Glutamatergic neuron (in vitro differentiated cells): ENCODE data around the gene TRPM4. TPM values are rescaled to one million over a fixed set of nuclear protein-coding genes. Genes with fewer than 3 reads are reported as not detected.

Experiments
- DNase-seq: peaks from one replicate; pipeline ENCODE4 v3.0.0; 2022
- H3K27ac Mint-ChIP-seq: one replicate; pipeline ENCODE4 v1.8.0; 2020; ENCODE audit warnings: mild to moderate bottlenecking, mixed read lengths, inconsistent platforms; ENCODE audit not compliant: unreplicated experiment
- H3K27me3 Mint-ChIP-seq: one replicate; pipeline ENCODE4 v1.8.0; 2020; ENCODE audit warnings: mild to moderate bottlenecking, moderate library complexity, mixed read lengths, inconsistent platforms; ENCODE audit not compliant: unreplicated experiment
- H3K36me3 Mint-ChIP-seq: one replicate; pipeline ENCODE4 v1.8.0; 2020; ENCODE audit warnings: mild to moderate bottlenecking, mixed read lengths, inconsistent platforms; ENCODE audit not compliant: unreplicated experiment
- H3K4me1 Mint-ChIP-seq: one replicate; pipeline ENCODE4 v1.8.0; 2020; ENCODE audit warnings: mild to moderate bottlenecking, low read depth, mixed read lengths, inconsistent platforms; ENCODE audit not compliant: unreplicated experiment
- H3K4me3 Mint-ChIP-seq: one replicate; pipeline ENCODE4 v1.8.0; 2020; ENCODE audit warnings: mild to moderate bottlenecking, mixed read lengths, inconsistent platforms; ENCODE audit not compliant: unreplicated experiment
- H3K9me3 Mint-ChIP-seq: one replicate; pipeline ENCODE4 v1.8.0; 2020; ENCODE audit warnings: mild to moderate bottlenecking, moderate library complexity, mixed read lengths, inconsistent platforms; ENCODE audit not compliant: unreplicated experiment
- total RNA-seq: library from RNA; stranded (reverse); fragmentation: NEBNext Ultra II Directional; extraction: Animal tissue kit (Norgen Biotek cat#: 25700); gene quantifications from one replicate; pipeline ENCODE4 v1.2.1, GENCODE V29; 2021; ENCODE audit not compliant: unreplicated experiment
- TF ChIP-seq, protein P1 (sequence below): fragments of 200-600 bp; sonication (generic); IDR thresholded peaks from one replicate; pipeline ENCODE4 v1.5.0; 2021; ENCODE audit not compliant: partially characterized antibody, unreplicated experiment

TRPM4 gene
- total RNA-seq, 1 donor from 2014 or later: 54.1 TPM

DNA sequence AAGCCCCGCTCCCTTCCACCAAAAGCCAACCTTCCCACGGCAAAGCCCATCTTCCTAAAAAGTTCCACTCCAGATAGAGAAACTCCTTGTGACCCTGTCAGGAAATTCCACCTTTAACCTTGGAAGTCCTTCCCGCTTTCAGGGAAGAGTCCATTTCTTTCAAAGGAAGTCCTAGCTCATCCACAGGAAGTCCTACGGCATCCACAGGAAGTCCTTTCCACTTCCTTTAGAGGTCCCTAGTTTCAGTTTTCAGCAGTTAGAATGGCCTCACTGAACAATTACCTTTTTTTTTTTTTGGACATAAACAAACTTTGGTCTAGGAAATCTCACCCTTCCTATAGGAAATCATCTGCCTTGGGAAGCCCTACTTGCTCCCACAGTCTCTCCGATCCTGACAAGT lies 31.7 kb downstream of the TRPM4 start:
- Mint-ChIP-seq H3K4me3 (no peak overlapping the region), H3K27me3 (peaks cover 5% of the 10 kb centered on the region), H3K9me3 (no peaks in the 10 kb centered on the region), H3K27ac (no peak overlapping the region), H3K36me3 (peaks cover 33% of the 10 kb centered on the region), H3K4me1 (no peaks in the 10 kb centered on the region)
- no peak for DNase-seq
- TF ChIP-seq, protein P1, sequence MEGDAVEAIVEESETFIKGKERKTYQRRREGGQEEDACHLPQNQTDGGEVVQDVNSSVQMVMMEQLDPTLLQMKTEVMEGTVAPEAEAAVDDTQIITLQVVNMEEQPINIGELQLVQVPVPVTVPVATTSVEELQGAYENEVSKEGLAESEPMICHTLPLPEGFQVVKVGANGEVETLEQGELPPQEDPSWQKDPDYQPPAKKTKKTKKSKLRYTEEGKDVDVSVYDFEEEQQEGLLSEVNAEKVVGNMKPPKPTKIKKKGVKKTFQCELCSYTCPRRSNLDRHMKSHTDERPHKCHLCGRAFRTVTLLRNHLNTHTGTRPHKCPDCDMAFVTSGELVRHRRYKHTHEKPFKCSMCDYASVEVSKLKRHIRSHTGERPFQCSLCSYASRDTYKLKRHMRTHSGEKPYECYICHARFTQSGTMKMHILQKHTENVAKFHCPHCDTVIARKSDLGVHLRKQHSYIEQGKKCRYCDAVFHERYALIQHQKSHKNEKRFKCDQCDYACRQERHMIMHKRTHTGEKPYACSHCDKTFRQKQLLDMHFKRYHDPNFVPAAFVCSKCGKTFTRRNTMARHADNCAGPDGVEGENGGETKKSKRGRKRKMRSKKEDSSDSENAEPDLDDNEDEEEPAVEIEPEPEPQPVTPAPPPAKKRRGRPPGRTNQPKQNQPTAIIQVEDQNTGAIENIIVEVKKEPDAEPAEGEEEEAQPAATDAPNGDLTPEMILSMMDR: no peak

DNA sequence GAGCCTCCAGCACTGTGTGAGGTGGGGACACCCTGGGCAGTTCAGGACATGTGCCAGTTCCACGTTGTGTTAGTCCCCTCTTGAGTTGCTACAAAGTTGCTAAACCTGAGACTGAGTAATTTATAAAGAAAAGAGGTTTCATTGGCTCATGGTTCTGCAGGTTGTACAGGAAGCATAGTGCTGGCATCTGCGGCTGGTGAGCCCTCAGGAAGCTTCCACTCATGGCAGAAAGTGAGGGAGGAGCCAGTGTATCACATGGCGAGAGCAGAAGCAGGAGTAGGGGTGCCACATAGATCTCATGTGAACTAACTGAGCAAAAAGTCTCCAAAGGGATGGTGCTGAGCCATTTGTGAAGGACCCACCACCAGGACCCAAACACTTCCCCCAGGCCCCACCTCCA lies 33.2 kb downstream of the TRPM4 start:
- H3K4me1 Mint-ChIP-seq: no peaks in the 10 kb centered on the region
- no peak overlapping the region for H3K4me3 Mint-ChIP-seq

DNA sequence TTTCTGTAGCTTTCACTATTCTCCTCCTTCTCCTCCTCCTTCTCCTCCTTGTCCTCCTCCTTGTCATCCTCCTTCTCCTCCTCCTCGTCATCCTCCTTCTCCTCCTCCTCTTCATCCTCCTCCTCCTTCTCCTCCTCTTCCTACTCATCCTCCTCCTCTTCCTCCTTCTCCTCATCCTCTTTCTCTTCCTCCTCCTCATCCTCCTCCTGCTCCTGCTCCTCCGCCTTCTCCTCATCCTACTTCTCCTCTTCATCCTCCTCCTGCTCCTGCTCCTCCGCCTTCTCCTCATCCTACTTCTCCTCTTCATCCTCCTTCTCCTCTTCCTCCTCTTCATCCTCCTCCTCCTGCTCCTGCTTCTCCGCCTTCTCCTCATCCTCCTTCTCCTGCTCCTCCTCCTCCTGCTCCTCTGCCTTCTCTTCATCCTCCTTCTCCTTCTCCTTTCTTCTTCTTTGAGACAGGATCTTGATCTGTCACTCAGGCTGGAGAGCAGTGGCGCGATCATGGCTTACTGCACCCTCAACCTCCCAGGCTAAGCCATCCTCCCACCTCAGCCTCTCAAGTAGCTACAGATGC lies 36.3 kb downstream of the TRPM4 start:
- Mint-ChIP-seq H3K27ac (no peak overlapping the region), H3K4me3 (no peak overlapping the region), H3K4me1 (no peaks in the 10 kb centered on the region), H3K27me3 (peaks cover 3% of the 10 kb centered on the region), H3K9me3 (peaks cover 2% of the 10 kb centered on the region), H3K36me3 (peaks cover 19% of the 10 kb centered on the region)
- DNase-seq: no peak
- TF ChIP-seq, protein P1: no peak

More for the DNA sequence above, 33.2 kb downstream of the TRPM4 start:
- H3K27me3 Mint-ChIP-seq: peaks cover 6% of the 10 kb centered on the region
- no peak for DNase-seq
- H3K27ac Mint-ChIP-seq: no peak overlapping the region
- peaks cover 20% of the 10 kb centered on the region for H3K36me3 Mint-ChIP-seq
- H3K9me3 Mint-ChIP-seq: no peaks in the 10 kb centered on the region
- TF ChIP-seq, protein P1: no peak

DNA sequence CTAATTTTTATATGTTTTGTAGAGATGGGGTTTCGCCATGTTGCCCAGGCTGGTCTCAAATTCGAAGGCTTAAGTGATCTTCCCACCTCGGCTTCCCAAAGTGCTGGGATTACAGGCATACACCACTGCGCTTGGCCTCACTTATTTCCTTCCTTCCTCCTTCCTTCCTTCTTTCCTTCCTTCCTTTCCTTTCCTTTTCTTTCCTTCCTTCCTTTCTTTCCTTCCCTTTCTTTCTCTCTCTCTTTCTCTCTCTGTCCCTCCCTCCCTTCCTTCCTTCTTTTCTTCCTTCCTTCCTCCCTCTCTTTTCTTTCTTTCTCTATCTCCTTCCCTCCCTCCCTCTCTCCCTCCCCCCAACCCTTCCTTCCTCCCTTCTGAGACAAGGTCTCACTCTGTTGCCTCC lies 36.8 kb downstream of the TRPM4 start:
- H3K27me3 Mint-ChIP-seq: peaks cover 3% of the 10 kb centered on the region
- H3K27ac Mint-ChIP-seq: no peak overlapping the region
- TF ChIP-seq, protein P1: no peak
- H3K36me3 Mint-ChIP-seq: peaks cover 14% of the 10 kb centered on the region
- no peak for DNase-seq
- no peak overlapping the region for H3K4me3 Mint-ChIP-seq
- H3K9me3 Mint-ChIP-seq: peaks cover 2% of the 10 kb centered on the region
- no peaks in the 10 kb centered on the region for H3K4me1 Mint-ChIP-seq

DNA sequence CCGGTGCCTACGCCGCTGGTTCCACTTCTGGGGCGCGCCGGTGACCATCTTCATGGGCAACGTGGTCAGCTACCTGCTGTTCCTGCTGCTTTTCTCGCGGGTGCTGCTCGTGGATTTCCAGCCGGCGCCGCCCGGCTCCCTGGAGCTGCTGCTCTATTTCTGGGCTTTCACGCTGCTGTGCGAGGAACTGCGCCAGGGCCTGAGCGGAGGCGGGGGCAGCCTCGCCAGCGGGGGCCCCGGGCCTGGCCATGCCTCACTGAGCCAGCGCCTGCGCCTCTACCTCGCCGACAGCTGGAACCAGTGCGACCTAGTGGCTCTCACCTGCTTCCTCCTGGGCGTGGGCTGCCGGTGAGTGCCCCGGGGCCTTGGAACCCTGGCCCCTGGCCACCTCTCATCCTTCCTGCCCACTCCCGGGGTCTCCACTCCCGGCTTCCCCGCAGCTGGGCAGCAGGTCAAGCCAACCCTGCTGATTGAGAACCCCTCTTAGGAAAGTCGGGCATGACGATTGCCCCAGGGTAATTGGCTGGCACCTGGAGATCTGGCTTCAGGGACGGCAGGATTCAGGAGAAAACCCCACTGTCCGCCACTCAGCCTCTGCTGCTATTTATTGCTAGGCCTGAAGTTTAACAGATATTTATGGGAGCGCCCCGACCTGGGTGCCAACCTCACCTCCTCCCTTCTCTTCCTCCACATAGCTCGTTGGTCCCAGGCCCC lies 39.1 kb downstream of the TRPM4 start:
- DNase-seq: no peak
- Mint-ChIP-seq H3K27me3 (peaks cover 3% of the 10 kb centered on the region), H3K36me3 (peaks cover 15% of the 10 kb centered on the region), H3K4me3 (no peak overlapping the region), H3K9me3 (peaks cover 2% of the 10 kb centered on the region), H3K27ac (no peak overlapping the region), H3K4me1 (no peaks in the 10 kb centered on the region)
- TF ChIP-seq, protein P1: no peak
